ENCODE results near the gene SMIM33.
"Not testable (repeated sequence)": the region's sequence is repeated elsewhere in the genome, so short reads cannot be mapped to it uniquely, and the experiment has no call there.

Gene SMIM33

GRCh38 chr5:139486201-139486600 is 15.4 kb downstream of the SMIM33 start:
- no peak for DNase-seq

DNA sequence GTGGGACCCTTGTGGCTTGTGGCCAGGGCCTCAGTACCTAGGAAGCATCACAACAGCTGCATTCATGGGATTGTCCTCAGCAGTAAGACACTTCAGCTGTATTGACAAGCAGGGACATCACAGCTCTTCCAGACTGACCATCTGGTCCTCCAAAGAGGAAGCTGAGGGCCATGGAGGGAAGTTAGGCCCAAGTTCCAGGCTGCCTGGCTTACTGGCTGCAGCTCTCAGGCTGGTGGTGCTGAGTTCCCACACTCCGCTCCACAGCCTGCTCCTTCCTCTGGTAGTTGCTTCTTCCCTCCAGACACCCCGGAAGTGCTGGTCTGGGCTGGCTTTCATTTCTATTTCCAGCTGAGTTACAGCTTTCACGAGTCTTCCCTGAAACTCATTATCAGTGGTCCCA is 17.5 kb downstream of the SMIM33 start:
- DNase-seq: no peak

GRCh38 chr5:139492700-139493192 is 21.9 kb downstream of the SMIM33 start:
- no peak for DNase-seq

DNA sequence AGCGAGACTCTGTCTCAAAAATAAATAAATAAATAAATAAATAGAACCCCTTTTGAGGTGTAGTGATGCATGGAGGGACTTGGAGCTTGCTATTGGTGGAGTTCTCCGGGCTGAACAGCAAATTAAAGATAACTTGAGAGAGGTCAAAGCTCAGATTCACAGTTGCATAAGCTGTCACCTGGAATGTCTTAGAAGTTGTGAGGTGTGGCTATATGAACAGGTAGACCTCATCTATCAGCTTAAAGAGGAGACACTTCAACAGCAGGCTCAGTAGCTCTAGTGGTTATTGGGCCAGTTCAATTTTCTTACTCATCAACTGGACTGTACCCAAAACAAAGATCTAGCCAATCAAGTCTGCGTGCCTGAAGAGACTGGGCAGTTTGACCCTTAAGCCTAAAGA is 23.5 kb downstream of the SMIM33 start:
- DNase-seq: no peak

GRCh38 chr5:139494832-139495231 is 24.0 kb downstream of the SMIM33 start:
- DNase-seq: no peak

DNA sequence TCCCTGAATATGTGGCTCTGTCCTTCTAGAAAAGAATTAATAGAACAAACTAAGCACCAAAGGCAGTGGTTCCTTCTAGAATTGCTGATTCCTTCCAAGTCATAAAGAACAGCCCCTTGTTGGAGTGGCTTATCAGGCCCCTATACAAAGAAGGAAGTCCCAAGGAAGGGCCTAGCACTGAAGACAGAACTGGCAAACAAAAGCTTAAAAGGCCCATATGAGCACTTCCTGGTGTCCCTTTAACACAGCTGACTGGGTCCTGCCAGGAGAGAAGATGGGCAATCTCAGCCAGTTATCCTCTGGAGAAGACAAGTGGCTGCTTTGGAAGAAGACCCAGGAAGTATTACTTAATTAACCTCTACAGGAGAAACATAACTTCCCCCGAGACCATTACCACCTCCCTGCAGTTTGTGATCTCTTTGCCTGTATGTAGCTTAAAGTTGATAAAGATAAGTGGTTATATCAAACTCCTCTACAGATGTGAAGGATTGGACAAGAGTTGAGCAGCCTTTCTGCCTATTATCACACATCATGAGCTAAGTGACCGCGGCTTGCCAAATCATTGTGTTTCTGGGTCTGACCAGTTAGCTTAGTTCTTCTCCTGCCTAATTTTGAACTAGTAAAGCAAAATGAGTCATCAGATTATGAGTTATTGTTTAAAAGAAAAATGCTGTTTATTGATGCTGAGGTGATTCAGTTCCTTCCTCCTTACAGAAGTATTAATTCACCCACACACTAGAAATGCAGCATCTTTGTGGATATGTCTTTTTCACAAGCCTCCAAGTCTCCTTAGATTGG is 25.0 kb downstream of the SMIM33 start:
- no peak for DNase-seq

DNA sequence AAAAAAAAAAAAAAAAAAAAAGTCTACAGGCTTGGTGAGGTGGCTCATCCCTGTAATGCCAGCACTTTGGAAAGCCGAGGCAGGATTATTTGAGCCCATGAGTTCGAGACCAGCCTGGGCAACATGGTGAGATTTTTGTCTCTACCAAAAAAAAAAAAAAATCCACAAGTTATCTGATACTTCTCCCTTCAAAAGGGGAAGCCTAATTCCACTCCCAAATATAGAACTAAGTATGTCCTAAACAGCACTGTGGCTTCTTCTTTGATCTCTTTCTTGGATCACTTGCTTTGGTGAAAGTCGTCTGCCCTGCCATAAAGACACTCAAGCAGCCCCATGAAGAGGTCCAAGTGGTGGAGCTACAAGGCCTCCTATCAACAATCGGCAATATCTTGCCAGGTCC is 30.6 kb downstream of the SMIM33 start:
- DNase-seq: no peak

DNA sequence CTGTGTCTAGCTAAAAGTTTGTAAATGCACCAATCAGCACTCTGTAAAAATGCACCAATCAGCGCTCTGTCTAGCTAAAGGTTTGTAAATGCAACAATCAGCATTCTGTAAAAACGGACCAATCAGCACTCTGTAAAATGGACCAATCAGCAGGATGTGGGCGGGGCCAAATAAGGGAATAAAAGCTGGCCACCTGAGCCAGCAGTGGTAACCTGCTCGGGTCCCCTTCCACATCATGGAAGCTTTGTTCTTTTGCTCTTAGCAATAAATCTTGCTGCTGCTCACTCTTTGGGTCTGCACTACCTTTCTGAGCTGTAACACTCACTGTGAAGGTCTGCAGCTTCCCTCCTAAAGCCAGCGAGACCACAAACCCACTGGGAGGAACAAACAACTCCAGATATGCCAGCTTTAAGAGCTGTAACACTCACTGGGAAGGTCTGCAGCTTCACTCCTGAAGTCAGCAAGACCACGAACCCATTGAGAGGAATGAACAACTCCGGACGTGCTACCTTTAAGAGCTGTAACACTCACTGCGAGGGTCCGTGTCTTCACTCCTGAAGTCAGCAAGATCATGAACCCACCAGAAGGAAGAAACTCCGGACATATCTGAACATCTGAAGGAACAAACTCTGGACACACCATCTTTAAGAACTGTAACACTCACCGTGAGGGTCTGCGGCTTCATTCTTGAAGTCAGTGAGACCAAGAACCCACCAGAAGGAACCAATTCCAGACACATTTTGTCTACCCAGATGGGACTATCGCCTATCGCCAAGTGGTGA is 32.4 kb downstream of the SMIM33 start:
- not testable (repeated sequence) for DNase-seq

DNA sequence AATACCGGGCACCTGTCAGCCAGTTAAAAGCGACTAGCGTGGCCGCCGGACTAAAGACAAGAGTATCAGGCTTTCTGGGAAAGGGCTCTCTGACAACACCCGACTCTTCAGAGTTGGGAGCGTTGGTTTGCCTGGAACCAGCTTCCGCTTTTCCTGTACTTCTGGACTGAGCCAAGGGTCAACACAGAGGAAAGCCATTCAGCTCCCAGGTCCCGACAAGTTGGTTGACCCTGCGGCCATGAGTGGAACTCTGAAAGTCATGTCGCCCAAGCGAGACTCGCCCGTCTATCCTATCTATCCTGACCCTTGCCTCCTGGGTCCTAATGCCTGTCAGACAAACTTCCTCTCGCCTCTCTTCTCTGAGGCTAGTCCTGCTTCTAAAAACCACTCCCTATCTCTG is 33.1 kb downstream of the SMIM33 start:
- not testable (repeated sequence) for DNase-seq

GRCh38 chr5:139504722-139505121 is 33.9 kb downstream of the SMIM33 start:
- not testable (repeated sequence) for DNase-seq

DNA sequence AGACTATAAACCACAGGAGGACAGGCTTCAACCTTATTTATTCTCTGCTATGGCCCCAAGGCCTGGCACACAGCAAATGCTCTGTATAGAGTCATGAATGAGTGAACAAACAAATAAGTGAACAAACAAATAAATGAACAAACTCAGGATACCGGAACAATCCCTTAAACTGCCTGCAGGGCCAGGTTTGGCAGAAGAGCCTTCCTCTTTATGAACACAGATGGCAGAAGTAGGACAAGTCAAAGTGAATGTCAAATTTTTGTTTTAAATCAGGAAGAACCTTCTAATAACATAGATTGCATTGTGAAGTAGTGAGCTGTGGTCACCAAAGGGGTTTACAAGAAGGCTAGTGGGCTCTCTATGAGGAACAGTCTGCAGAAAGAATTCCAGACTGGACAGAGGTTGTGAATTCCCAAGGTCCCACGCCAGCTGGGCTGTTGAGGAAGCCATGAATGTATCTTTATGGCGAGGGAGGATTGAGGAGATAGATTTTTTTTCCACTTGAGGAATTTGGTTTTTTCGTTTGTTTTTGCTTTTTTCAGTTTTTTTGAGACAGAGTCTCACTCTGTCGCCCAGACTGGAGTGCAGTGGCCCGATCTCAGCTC is 42.1 kb downstream of the SMIM33 start:
- no peak for DNase-seq

- not testable (repeated sequence) for DNase-seq
Observed at GRCh38 chr5:139513434-139513833, 42.6 kb downstream of the SMIM33 start.

GRCh38 chr5:139513852-139514485 is 43.2 kb downstream of the SMIM33 start:
- no peak for DNase-seq

DNA sequence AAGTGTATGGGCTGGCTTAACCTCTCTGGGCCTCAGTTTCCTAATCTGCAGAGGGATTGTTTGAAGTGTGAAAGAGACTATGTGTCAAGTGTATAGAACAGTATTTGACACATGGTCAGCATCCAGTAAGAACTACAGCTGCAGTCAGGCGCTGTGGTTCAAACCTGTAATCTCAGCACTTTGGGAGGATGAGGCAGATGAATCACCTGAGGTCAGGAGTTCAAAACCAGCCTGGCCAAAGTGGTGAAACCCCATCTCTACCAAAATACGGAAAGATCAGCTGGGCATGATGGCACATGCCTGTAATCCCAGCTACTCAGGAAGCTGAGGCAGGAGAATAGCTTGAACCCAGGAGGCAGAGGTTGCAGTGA is 43.7 kb downstream of the SMIM33 start:
- no peak for DNase-seq

GRCh38 chr5:139517683-139518564 is 47.1 kb downstream of the SMIM33 start:
- no peak for DNase-seq

Data from NCI-H1417 treated with DMSO at 0.1 percent for 48 hours (cell line).